Stimulated activated CD4-positive, alpha-beta T cell treated with anti-CD3 and anti-CD28 coated beads, Interleukin-4, amount 100 ng/mL, for 1 hour (primary cell): ENCODE measurements around the gene FOXP1.

ENCODE experiments used
- DNase-seq: peaks from one replicate; pipeline ENCODE4 v3.0.0-alpha.2; 2020

The FOXP1 gene

GRCh38 chr3:71299160-71299559 lies 284.4 kb downstream of the FOXP1 start:
- DNase-seq: peak; percentile 18

GRCh38 chr3:71294919-71295318 lies 288.6 kb downstream of the FOXP1 start:
- DNase-seq: no peak

GRCh38 chr3:71290301-71290700 lies 293.2 kb downstream of the FOXP1 start:
- no peak for DNase-seq

GRCh38 chr3:71288269-71288930 lies 295.1 kb downstream of the FOXP1 start:
- DNase-seq: no peak

- no peak for DNase-seq
Observed at GRCh38 chr3:71285086-71285485, 298.4 kb downstream of the FOXP1 start.

GRCh38 chr3:71282976-71283375 lies 300.6 kb downstream of the FOXP1 start:
- DNase-seq: no peak

GRCh38 chr3:71281280-71281679 lies 302.2 kb downstream of the FOXP1 start:
- DNase-seq: no peak

- no peak for DNase-seq
Observed at GRCh38 chr3:71277341-71277740, 306.2 kb downstream of the FOXP1 start.

- DNase-seq: no peak
Observed at GRCh38 chr3:71276531-71276930, 307.0 kb downstream of the FOXP1 start.

- no peak for DNase-seq
Observed at GRCh38 chr3:71273453-71273852, 310.1 kb downstream of the FOXP1 start.

- DNase-seq: no peak
Observed at GRCh38 chr3:71271596-71271995, 311.9 kb downstream of the FOXP1 start.

GRCh38 chr3:71269906-71270305 lies 313.6 kb downstream of the FOXP1 start:
- no peak for DNase-seq

GRCh38 chr3:71268462-71268999 lies 315.0 kb downstream of the FOXP1 start:
- no peak for DNase-seq

GRCh38 chr3:71266875-71267274 lies 316.7 kb downstream of the FOXP1 start:
- no peak for DNase-seq

- no peak for DNase-seq
Observed at GRCh38 chr3:71265365-71265915, 318.1 kb downstream of the FOXP1 start.

GRCh38 chr3:71264840-71265239 lies 318.7 kb downstream of the FOXP1 start:
- DNase-seq: no peak

- no peak for DNase-seq
Observed at GRCh38 chr3:71262364-71263265, 320.9 kb downstream of the FOXP1 start.

- DNase-seq: no peak
Observed at GRCh38 chr3:71260782-71261181, 322.7 kb downstream of the FOXP1 start.

- DNase-seq: no peak
Observed at GRCh38 chr3:71258526-71258925, 325.0 kb downstream of the FOXP1 start.

GRCh38 chr3:71258116-71258515 lies 325.4 kb downstream of the FOXP1 start:
- DNase-seq: no peak

GRCh38 chr3:71255498-71255897 lies 328.0 kb downstream of the FOXP1 start:
- no peak for DNase-seq

- no peak for DNase-seq
Observed at GRCh38 chr3:71254281-71255057, 329.1 kb downstream of the FOXP1 start.

- DNase-seq: no peak
Observed at GRCh38 chr3:71253169-71253568, 330.4 kb downstream of the FOXP1 start.
